ENCODE data around the gene HDAC4.

The HDAC4 gene

DNA sequence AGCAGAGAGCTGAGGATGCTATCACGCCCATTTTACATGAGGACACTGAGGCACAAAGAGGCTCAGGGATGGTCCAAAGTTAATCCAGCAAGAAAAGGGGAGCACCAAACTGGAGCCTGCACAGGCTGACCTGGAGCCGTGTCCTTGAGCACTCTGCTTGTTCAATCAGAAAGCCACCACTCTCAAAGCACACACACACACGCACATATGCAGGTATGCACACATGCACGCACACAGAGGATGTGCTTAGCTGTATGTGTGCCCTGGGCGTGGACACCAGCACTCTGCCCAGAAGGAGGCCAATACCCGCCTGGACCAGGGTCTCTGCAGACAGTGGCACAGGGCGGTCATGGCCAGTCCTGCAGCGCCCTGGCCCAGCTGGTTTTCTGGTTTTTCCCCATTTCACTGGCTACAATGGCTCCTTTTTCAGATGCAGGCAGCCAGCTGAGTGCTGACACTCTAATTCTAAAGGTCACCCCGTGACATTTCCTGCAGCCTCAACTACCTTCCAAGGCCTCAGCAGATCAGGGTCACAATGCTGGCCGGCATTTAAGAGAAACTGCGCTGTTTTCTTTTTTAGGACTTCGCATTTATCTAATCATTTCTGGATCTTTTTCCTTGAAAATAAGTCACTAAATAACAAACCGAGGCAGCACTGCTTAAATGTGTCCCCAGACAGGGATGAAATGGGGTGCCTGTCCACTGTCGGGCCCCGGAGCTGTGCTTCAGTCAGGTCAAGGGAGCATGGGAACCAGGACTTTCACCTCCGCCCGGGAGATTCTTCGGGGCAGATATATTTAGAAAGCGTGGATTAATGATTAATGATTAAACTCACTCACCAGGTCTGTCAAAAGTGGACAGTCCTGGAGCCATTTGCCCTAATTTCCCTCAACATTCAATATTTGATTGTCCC, 104.5 kb downstream of the HDAC4 start:
- ChIA-PET CTCF (no interaction called here), POLR2A (no interaction called here)
- no peaks in the 10 kb centered on the region for H3K36me3 ChIP-seq (ENCODE audit: control insufficient read depth in 2 of 2, insufficient read depth in 1 of 2, low read length in 2 of 2)
- H3K4me1 ChIP-seq (ENCODE audit: control insufficient read depth, insufficient read depth, low read length) = no peaks in the 10 kb centered on the region
- no peak overlapping the region for H3K27ac ChIP-seq (ENCODE audit: extremely low read depth, low read depth, low read length)
- TF ChIP-seq ZNF19 (tag by site-specific recombination; IDR thresholded peaks at IDR 0.05; ENCODE audit: low read depth) = no peak
- TF ChIP-seq BCL11B (tag by site-specific recombination; IDR thresholded peaks at IDR 0.05; ENCODE audit: low read depth) = no peak
- no peaks in the 10 kb centered on the region for H3K9me3 ChIP-seq (ENCODE audit: control insufficient read depth, insufficient read depth, low read depth, low read length)
- no peak overlapping the region for H3K4me3 ChIP-seq (ENCODE audit: low read depth, low read length)

- CTCF ChIA-PET = no interaction called here
- no peak overlapping the region for H3K27ac ChIP-seq (ENCODE audit: extremely low read depth, low read depth, low read length)
Measured at GRCh38 chr2:239295377-239296019, 105.3 kb downstream of the HDAC4 start.

GRCh38 chr2:239294571-239295054, 106.2 kb downstream of the HDAC4 start:
- ChIA-PET CTCF (interaction anchor here (0.6 to 0.8 kb wide), 2 partner anchors 31 to 86 kb away, joined by 3 to 7 read pairs; no protein-coding TSS in a partner anchor), POLR2A (no interaction called here)
- no peak overlapping the region for H3K27ac ChIP-seq (ENCODE audit: extremely low read depth, low read depth, low read length)
- no peak for TF ChIP-seq ZNF112 (tag by site-specific recombination; IDR thresholded peaks at IDR 0.05)
- TF ChIP-seq ZNF169 (tag by site-specific recombination; IDR thresholded peaks at IDR 0.05) = no peak
- TF ChIP-seq, protein P1, sequence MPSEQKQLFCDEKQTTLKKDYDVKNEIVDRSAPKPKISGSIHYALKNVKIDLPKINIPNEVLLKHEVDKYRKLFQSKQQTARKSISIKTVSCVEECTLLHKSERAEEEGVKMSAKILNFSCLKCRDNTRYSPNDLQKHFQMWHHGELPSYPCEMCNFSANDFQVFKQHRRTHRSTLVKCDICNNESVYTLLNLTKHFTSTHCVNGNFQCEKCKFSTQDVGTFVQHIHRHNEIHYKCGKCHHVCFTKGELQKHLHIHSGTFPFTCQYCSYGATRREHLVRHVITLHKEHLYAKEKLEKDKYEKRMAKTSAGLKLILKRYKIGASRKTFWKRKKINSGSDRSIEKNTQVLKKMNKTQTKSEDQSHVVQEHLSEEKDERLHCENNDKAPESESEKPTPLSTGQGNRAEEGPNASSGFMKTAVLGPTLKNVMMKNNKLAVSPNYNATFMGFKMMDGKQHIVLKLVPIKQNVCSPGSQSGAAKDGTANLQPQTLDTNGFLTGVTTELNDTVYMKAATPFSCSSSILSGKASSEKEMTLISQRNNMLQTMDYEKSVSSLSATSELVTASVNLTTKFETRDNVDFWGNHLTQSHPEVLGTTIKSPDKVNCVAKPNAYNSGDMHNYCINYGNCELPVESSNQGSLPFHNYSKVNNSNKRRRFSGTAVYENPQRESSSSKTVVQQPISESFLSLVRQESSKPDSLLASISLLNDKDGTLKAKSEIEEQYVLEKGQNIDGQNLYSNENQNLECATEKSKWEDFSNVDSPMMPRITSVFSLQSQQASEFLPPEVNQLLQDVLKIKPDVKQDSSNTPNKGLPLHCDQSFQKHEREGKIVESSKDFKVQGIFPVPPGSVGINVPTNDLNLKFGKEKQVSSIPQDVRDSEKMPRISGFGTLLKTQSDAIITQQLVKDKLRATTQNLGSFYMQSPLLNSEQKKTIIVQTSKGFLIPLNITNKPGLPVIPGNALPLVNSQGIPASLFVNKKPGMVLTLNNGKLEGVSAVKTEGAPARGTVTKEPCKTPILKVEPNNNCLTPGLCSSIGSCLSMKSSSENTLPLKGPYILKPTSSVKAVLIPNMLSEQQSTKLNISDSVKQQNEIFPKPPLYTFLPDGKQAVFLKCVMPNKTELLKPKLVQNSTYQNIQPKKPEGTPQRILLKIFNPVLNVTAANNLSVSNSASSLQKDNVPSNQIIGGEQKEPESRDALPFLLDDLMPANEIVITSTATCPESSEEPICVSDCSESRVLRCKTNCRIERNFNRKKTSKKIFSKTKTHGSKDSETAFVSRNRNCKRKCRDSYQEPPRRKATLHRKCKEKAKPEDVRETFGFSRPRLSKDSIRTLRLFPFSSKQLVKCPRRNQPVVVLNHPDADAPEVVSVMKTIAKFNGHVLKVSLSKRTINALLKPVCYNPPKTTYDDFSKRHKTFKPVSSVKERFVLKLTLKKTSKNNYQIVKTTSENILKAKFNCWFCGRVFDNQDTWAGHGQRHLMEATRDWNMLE (tag by site-specific recombination; conservative IDR thresholded peaks at IDR 0.05; ENCODE audit: low read depth) = no peak
- no peak for TF ChIP-seq ZNF600 (tag by site-specific recombination; IDR thresholded peaks at IDR 0.05)
- TF ChIP-seq KLF1 (tag by site-specific recombination; IDR thresholded peaks at IDR 0.05) = peak; percentile 84
- no peak overlapping the region for H3K4me3 ChIP-seq (ENCODE audit: low read depth, low read length)
- no peaks in the 10 kb centered on the region for H3K9me3 ChIP-seq (ENCODE audit: control insufficient read depth, insufficient read depth, low read depth, low read length)
- no peaks in the 10 kb centered on the region for H3K4me1 ChIP-seq (ENCODE audit: control insufficient read depth, insufficient read depth, low read length)
- H3K36me3 ChIP-seq (ENCODE audit: control insufficient read depth in 2 of 2, insufficient read depth in 1 of 2, low read length in 2 of 2) = no peaks in the 10 kb centered on the region

More at GRCh38 chr2:239295377-239296019, 105.3 kb downstream of the HDAC4 start:
- Histone ChIP-seq H3K9me3 (ENCODE audit: control insufficient read depth, insufficient read depth, low read depth, low read length) (no peaks in the 10 kb centered on the region), H3K4me1 (ENCODE audit: control insufficient read depth, insufficient read depth, low read length) (no peaks in the 10 kb centered on the region), H3K4me3 (ENCODE audit: low read depth, low read length) (no peak overlapping the region), H3K36me3 (ENCODE audit: control insufficient read depth in 2 of 2, insufficient read depth in 1 of 2, low read length in 2 of 2) (no peaks in the 10 kb centered on the region)
- no peak for TF ChIP-seq WT1 (tag by site-specific recombination; IDR thresholded peaks at IDR 0.05)
- POLR2A ChIA-PET = no interaction called here

GRCh38 chr2:239293775-239294430, 106.9 kb downstream of the HDAC4 start:
- TF ChIP-seq SCRT2 (tag by site-specific recombination; IDR thresholded peaks at IDR 0.05) = peak; percentile 42; the same call in 1 of the 2 replicates
- no peak for TF ChIP-seq ZNF221 (tag by site-specific recombination; IDR thresholded peaks at IDR 0.05; ENCODE audit: borderline replicate concordance)
- TF ChIP-seq ZNF639 (tag by site-specific recombination; IDR thresholded peaks at IDR 0.05) = no peak
- no peak for TF ChIP-seq ZNF433 (tag by site-specific recombination; IDR thresholded peaks at IDR 0.05; ENCODE audit: low read depth)
- TF ChIP-seq, protein P2, sequence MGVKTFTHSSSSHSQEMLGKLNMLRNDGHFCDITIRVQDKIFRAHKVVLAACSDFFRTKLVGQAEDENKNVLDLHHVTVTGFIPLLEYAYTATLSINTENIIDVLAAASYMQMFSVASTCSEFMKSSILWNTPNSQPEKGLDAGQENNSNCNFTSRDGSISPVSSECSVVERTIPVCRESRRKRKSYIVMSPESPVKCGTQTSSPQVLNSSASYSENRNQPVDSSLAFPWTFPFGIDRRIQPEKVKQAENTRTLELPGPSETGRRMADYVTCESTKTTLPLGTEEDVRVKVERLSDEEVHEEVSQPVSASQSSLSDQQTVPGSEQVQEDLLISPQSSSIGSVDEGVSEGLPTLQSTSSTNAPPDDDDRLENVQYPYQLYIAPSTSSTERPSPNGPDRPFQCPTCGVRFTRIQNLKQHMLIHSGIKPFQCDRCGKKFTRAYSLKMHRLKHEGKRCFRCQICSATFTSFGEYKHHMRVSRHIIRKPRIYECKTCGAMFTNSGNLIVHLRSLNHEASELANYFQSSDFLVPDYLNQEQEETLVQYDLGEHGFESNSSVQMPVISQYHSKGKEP (tag by site-specific recombination; IDR thresholded peaks at IDR 0.05) = no peak
- POLR2A ChIA-PET = no interaction called here

More at GRCh38 chr2:239293775-239294430, 106.9 kb downstream of the HDAC4 start:
- Histone ChIP-seq H3K4me1 (ENCODE audit: control insufficient read depth, insufficient read depth, low read length) (0 out of 2 replicates have a peak, but pooled peaks cover 3% of the 10 kb centered on the region), H3K4me3 (ENCODE audit: low read depth, low read length) (no peak overlapping the region), H3K36me3 (ENCODE audit: control insufficient read depth in 2 of 2, insufficient read depth in 1 of 2, low read length in 2 of 2) (no peaks in the 10 kb centered on the region), H3K9me3 (ENCODE audit: control insufficient read depth, insufficient read depth, low read depth, low read length) (no peaks in the 10 kb centered on the region), H3K27ac (ENCODE audit: extremely low read depth, low read depth, low read length) (no peak overlapping the region)
- CTCF ChIA-PET = interaction anchor here (0.6 to 0.8 kb wide), 2 partner anchors 30 to 86 kb away, joined by 3 to 7 read pairs; no protein-coding TSS in a partner anchor
